ENCODE results near the gene ATP13A3.
A peak's percentile ranks its signal among the peaks of the same experiment; 100 is the strongest.

ATP13A3 gene

GRCh38 chr3:194439881-194440550, 46.8 kb downstream of the ATP13A3 start:
- no peak for DNase-seq

GRCh38 chr3:194434503-194434902, 52.3 kb downstream of the ATP13A3 start:
- no peak for DNase-seq

- no peak for DNase-seq
Measured at GRCh38 chr3:194431554-194431953, 55.2 kb downstream of the ATP13A3 start.

GRCh38 chr3:194425399-194425798, 61.4 kb downstream of the ATP13A3 start:
- DNase-seq: no peak

- no peak for DNase-seq
Measured at GRCh38 chr3:194424953-194425352, 61.8 kb downstream of the ATP13A3 start.

GRCh38 chr3:194424373-194424772, 62.4 kb downstream of the ATP13A3 start:
- DNase-seq: no peak

GRCh38 chr3:194423317-194423716, 63.5 kb downstream of the ATP13A3 start:
- DNase-seq: no peak

- no peak for DNase-seq
Measured at GRCh38 chr3:194422188-194422587, 64.6 kb downstream of the ATP13A3 start.

GRCh38 chr3:194418671-194419070, 68.1 kb downstream of the ATP13A3 start:
- DNase-seq: no peak

- no peak for DNase-seq
Measured at GRCh38 chr3:194407423-194407822, 79.4 kb downstream of the ATP13A3 start.

GRCh38 chr3:194405766-194406165, 81.0 kb downstream of the ATP13A3 start:
- no peak for DNase-seq

GRCh38 chr3:194404365-194405140, 82.2 kb downstream of the ATP13A3 start:
- peak; percentile 33 for DNase-seq

GRCh38 chr3:194401868-194402329, 84.9 kb downstream of the ATP13A3 start:
- DNase-seq: no peak

GRCh38 chr3:194401346-194401745, 85.5 kb downstream of the ATP13A3 start:
- no peak for DNase-seq

- no peak for DNase-seq
Measured at GRCh38 chr3:194399874-194400411, 86.9 kb downstream of the ATP13A3 start.

GRCh38 chr3:194399166-194399565, 87.6 kb downstream of the ATP13A3 start, which contains the start of gene GP5:
Gene GP5, minus strand, starts transcription at chr3:194399266. Its CDS starts 984 bp downstream, at chr3:194398282.
- DNase-seq: no peak

- DNase-seq: no peak
Measured at GRCh38 chr3:194397757-194398312, 89.0 kb downstream of the ATP13A3 start.

GRCh38 chr3:194396859-194397756, 89.7 kb downstream of the ATP13A3 start:
- DNase-seq: no peak

- no peak for DNase-seq
Measured at GRCh38 chr3:194396539-194396858, 90.3 kb downstream of the ATP13A3 start.

GRCh38 chr3:194395778-194396538, 90.8 kb downstream of the ATP13A3 start:
- DNase-seq: no peak

- no peak for DNase-seq
Measured at GRCh38 chr3:194395212-194395611, 91.6 kb downstream of the ATP13A3 start.

GRCh38 chr3:194392576-194392975, 94.2 kb downstream of the ATP13A3 start:
- DNase-seq: no peak

Measured in NCI-H446 treated with DMSO at 0.1 percent for 48 hours (cell line).